GOT3 (cell line): ENCODE measurements around the gene CDKN1B.

ENCODE experiments used
- DNase-seq: peaks from one replicate; lab custom pipeline; 2025; ENCODE audit warnings: mixed read lengths; lab: John Stamatoyannopoulos, UW

CDKN1B gene

DNA sequence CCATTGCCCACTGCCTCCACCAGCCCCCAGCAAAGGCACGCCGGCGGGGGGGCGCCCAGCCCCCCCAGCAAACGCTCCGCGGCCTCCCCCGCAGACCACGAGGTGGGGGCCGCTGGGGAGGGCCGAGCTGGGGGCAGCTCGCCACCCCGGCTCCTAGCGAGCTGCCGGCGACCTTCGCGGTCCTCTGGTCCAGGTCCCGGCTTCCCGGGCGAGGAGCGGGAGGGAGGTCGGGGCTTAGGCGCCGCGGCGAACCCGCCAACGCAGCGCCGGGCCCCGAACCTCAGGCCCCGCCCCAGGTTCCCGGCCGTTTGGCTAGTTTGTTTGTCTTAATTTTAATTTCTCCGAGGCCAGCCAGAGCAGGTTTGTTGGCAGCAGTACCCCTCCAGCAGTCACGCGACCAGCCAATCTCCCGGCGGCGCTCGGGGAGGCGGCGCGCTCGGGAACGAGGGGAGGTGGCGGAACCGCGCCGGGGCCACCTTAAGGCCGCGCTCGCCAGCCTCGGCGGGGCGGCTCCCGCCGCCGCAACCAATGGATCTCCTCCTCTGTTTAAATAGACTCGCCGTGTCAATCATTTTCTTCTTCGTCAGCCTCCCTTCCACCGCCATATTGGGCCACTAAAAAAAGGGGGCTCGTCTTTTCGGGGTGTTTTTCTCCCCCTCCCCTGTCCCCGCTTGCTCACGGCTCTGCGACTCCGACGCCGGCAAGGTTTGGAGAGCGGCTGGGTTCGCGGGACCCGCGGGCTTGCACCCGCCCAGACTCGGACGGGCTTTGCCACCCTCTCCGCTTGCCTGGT is at the start of gene CDKN1B:
TSS of gene CDKN1B (plus strand) at position 576 of the 793 bp plus-strand sequence. CDS start 472 bp downstream, outside the sequence.
- peak; percentile 78 for DNase-seq

DNA sequence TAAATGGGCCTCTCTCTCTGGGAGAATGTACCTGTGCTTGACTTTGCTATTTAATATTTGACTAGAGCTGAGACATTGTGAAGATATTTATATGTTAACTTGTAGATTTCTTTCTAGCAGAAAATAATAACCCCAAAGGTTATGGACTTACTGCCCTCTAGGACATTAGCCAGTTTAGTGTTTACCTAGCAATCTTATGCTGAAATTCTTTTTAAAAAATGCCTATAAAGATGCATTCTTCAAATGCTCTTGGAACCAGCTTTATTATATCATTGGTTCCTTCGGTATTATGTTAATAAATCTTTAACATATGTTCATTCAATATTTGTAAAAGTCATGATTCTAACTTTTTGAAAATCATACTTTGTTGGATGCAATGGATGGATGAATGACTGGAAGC is 49.2 kb upstream of the CDKN1B start:
- DNase-seq: no peak

DNA sequence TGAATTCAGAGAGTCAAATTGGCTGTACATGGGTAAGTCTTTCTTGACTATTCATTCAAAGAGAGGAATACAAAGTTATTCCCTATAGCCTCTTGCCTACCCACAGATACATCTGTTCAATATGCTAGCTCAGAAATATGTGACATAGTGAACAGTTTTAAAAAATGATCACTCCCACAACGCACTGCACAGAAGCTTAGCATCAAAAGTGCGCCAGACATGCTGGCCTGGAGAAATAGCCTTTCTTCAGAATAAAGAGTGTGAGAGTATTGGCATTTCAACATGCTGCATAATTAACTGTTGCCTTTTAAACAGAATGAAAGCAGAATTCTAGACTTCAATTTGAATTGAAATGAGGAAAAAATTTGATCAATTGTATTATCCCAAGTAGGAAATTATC is 48.1 kb upstream of the CDKN1B start:
- DNase-seq: no peak

DNA sequence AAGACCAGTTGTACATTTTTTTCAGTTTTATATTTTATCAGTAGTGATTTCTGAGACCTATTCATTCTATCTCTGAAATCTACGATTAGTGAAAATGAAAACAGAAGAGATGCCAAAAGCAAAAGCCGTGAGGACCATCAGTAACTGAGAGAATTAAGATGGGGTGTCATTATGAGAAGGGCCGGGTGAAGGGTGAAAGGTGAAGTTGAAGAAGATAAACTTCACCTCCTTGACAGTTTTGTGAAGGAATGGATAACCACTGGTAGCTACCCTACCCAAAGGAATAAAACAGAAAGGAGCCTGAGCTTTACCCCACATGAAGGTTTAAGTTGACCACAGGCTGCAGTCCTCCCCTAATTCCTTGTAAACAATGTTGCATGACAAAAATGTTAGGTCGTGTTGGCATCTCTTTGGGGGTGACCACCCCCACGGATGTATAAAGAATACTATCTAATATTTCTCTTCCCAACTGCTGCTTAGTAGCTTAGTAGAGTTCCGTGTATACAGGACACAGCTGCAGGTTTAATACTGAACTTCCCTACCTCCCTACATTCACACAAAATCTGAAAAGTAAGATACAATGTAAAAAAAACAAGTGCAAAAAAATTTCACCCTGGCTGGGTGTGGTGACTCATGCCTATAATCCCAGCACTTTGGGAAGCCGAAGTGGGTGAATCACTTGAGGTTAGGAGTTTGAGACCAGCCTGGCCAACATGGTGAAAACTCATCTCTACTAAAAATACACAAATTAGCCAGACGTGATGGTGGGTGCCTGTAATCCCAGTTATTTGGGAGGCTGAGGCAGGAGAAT is 45.1 kb upstream of the CDKN1B start:
- DNase-seq: no peak

DNA sequence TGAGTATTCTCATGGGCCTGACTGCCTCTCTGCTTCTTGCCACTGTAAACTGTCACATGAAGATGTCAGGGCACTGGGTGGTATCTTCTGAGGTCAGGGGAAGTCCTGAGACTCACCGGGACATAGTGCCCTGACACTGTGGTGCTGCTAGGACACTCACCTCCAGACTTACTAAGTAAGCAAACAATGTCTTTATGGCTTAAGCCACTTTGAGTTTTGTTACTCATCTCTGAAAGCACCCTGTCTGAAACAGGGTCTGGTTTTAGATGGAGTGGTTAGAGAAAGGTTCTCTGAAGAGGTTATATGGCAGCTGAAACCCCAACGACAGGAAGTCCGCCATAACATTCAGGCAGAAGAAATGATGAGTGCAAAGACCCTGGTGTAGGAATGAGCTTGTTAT is 43.9 kb upstream of the CDKN1B start:
- no peak for DNase-seq

DNA sequence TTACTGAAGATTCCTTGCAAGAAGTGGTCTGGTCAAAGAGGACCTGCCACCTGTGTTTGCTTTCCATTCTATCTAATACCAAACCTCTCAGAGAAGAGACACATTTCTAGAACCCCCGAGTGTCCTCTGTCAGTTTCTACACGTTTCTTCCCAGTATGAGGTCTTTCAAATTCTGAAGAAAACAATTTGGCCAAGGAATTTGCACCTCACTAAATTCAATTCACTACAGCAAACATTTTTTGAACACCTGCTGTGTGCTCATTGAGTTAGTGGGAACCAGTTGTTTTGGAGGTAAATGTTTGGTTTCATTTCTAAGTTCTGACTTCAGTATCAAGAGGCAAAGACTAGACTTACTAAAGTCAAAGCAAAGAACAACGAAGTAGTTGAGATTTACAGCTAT is 40.6 kb upstream of the CDKN1B start:
- no peak for DNase-seq

DNA sequence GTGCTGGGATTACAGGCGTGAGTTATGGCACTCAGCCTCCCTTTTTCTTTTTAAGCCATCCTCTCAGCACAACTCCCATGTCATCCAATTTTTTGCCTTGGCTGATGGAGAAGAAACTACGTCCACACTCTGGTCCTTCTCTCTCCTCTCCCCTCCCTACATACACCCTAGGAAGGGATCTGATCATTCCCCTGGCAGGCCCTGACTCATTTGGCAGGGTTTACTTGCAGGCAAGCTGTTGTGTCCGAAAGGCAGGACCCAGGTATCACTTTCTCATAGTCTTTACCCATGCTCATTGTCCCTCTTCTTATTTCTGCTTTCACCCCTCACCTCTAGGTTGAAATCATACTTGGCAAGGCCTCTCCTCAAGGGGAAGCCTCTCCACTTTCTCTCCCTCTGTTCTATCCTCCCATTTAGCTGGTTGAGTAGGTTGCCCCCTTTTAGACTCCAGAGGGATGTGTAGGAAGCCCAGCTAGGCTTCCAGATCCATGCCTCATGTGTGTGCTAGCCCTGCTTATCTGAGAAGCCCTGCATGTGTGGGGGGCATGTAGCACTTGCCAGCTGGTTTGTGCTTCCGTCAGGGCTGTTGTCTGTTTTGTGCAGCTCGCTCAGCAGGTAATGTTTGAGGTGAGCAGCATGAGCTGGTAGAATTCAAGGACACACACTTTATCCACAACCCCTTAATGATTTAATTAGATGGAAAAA is 36.0 kb upstream of the CDKN1B start:
- no peak for DNase-seq

DNA sequence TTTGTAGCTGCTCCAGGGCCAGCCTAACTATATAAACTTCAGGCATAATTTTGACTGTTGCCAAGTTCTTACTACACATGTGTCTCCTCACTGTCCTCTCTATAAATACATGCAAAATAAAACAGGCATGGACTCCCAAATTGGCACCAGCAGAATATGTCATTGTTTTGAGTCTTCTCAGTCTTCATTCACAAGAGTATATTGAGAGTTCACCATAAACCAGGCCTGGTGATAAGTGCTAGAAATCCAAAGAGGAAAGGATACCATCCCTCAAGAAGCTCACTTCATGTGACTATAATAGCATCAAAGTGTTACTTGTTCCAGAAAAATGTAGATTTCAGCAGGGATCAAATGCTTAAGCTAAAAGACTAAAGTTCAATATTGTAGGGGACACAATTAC is 34.9 kb upstream of the CDKN1B start:
- DNase-seq: no peak

DNA sequence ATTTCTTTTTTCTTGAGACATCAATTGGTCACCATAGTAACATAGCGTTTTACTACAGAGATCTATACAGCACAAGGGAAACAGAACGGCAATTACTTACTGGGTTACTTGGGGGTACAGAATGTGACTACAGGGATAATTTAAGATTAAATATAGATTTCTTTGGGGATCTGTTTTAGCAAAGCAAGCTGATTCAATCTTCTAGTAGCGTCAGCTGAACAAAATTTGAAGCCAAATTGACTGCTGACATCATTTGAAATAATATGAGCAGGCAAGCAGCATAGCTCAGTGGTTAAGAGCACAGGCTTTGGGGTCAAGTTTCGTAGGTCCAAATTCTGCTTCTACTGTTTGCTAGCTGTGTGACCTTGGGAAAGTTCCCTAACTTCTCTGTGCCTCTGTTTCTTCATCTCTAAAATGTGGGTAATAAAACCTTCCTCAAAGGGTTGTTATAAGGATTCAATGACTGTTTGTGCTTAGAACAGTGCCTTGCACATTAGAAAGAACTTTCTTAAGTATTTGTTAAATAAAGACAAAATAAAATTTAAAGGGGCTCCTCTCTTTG is 34.0 kb upstream of the CDKN1B start:
- DNase-seq: no peak

DNA sequence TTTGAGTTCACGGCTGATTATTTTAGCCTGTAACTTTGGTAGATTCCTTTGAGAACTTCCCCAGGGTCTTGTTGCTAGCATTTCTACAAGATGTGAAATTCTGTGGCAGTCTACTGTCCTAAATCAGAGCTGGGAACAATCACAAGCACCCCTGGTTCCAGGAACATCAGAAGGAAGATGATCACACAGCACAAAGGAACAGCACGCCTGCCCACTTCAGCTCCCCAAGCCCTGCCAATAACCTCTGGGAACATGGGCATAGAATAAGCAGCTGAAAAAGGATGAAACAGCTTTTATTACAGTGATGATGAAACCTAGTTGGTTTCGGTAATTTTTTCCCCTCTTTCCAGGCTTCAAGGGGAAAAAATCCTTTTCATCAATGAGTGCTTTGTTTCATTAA is 33.4 kb upstream of the CDKN1B start:
- DNase-seq: no peak

DNA sequence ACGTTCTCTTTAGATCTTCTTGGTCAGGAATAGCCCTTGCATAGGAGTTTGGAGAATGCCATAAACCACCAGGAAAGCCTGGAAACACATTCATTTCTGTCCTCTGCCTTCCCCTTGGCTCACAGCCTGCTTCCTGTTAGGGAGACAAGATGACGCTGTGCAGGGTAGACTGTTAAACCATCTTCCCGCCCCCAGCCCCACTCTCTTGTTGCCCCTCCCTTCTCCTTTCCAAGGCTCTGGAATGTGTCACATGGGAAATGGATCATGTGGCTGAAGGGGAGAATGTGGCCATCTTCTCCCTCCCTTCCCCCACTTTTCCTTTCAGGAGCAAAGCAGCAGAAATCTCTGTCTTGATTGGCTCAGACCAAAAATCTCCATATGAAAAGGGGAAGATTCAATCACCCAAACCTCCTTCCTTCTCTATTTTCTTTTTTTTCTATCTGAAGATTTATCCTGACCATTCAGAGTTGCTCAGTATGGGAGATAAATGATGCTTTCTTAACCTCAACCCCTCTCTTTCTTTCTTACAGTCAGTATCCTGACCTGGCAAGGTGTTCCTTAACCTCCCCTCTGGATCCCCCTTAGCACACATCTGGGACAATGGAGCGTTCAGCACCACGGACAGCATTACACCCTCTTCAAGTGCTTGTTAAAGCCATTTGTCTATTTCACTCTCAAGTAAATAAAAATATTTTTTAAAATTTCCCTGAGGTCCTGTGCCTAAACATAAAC is 32.6 kb upstream of the CDKN1B start:
- DNase-seq: no peak

DNA sequence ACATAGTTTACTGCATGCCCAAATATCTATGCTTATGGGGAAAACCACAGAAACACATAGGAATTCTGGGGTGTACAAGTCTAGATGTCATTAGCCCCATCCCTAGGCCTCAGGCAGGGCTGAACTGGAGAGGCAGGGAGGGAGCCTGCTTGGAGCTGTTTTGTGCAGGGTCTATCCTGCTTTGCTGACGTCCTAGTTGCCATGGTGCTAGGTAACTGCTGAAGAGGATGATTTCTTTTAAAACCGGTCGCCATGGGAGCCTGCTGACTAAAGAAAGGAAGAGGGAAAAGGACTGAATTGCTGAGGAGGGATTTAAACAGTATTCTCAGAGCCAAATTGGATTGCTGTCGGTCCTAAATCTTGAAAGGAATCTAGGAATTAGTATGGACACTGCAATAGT is 31.9 kb upstream of the CDKN1B start:
- no peak for DNase-seq

DNA sequence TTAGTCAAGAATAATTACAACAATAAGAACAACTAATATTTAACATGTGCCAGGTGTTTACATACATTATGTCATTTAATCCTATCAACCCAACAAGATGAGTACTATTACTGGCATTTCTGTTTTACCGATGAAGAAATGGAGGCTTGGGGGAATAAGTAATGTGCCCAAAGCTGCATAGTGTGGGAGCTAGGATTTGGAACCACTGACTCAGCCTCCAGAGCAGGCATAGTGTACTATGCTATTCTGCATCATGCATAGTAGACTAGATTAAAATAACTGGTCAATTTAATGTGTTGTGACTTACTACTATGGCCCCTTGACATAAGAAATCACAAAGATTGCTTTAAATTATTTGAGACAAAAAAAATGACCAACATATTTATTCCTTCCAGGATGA is 30.7 kb upstream of the CDKN1B start:
- no peak for DNase-seq

DNA sequence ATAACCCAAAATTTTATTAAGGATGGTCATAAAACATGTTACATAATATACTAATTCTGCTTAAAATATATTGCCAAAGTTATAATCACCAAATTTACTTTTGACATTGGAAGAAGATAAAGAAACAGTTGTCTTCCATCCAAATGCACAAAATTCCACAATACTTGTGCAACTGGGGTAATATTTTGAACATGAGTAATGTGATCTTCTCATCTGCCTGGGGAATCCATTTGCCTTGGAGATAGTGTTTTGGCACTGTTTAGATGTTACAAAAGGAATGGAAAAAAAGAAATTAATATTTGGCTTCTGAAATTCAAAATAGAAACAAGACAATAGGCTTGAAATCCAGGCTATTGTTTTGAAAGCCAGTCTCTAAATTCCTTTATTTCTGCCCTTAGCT is 30.2 kb upstream of the CDKN1B start:
- DNase-seq: no peak

DNA sequence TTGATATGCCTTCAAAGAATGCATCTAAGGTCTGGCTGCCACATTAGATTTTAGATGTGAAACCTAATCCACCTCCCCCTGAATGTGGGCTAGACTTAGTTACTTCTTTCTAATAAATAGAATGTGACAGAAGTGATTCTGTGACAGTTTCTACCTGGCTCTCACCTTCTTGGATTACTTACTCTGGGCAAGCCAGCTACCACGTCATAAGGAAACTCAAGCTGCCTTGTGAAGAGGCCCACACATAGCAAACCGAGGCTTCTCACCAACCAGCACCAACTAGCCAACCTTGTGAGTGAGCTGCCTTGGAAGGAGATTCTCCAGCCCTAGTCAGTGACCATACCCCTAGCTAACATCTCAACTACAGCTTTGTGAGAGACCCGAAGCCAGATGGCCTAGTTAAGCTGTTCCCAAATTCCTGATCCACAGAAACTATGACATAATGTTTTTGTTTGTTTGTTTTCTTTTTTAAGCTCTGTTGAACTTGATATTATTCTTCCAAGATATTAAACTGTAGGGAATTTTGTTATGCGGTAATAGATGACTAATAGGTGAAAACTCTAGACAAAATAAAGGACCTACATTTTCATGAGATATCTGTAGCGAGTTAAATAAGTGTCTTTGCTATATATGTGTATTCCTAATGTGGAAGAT is 27.4 kb upstream of the CDKN1B start:
- DNase-seq: no peak

DNA sequence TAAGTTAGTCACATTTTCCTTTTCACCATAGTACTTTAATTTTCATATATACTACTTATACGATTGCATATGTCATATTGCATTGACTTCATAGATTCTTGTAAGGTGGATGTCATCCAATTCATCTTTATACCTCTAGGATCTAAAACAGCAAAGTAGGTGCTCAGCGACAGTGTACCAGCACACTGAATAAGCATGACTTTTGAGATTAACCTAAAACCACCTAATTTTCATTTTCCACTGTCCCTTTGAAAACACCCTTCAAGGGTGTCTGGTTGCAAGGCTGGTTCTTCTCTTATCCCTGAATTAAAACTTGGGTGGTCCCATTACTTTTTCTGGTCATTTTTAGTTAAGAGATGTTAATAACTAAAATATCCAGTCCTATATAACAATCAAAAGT is 25.6 kb upstream of the CDKN1B start:
- no peak for DNase-seq

DNA sequence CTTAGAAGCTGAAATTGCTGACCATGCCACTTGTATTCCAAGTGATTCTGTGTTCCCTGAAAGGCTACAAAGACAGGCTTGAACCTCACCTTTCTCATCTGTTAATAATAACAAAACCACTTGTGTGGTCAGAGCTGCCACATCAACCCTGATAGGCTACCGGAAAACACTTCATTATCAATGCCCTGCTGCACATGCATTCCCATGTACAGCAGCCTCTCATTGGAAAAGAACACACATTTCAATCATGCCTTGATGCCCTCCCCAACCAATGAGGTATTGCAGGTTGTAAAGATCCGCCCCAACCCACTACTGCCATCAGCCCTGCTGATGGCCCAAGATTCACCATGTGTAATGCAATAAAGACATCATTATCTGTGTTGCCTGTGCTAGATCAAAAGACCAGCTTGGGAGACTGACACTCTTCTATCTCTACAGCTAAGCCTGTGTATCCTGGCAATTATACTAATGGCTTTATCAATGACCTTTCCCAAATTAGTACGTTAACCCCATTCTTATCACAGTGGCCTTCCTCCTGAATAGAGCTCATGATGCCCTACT is 24.0 kb upstream of the CDKN1B start:
- no peak for DNase-seq

DNA sequence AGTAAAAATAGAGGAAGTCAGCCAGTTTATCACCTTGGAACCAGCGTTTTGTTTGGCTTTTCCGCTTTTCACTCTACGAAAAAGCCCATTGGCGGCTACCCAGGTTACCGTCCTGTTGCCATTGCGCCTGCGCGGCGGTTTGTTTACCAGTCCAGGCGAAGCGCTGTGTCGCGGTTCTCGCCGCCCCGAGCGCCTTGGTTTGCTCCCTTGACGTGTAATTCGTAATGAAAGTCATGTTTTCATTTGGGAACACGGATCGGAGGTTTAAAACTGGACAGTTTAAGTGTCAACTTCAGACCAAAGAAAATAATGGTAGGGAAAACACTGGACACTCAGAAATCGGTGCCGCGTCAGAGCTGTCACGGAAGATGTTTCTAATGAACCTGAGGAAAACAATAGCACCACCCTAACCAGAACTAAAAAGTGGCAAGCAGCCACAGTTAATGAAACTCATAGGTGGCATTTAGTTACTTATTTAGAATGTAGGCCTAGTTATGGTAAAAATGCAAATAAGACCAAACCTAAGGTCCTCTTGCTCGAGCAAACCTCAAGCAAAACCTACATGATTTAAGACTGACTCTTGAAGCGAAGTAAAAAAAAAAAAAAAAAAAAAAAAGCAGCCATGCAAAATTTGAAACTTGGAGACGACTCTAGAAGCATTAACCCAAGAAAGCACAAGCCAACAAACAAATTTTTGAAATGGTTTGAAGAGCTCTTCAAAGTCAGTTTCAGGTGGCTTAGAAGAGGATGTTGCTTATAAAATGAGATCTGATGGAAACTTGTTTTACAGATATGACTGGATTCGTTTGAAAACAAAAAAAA is 20.4 kb upstream of the CDKN1B start:
- DNase-seq: peak; percentile 56

DNA sequence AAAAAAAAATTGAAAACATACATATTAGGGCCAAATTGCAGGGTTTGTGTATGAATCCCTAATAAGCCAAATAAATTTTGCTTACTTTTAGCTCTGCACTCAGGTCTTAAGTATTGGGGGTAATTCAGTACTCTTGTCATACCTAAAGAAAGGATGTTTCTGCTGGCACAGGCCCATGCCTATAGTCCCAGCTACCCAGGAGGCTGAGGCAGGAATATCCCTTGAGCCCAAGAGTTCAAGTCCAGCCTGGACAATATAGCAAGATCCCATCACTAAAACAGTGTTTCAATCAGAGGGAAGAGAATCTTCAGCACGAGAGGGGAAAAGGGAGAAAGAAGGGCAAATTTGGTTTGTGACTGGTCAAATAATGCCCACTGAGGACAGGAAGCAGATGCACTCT is 17.8 kb upstream of the CDKN1B start:
- DNase-seq: no peak

DNA sequence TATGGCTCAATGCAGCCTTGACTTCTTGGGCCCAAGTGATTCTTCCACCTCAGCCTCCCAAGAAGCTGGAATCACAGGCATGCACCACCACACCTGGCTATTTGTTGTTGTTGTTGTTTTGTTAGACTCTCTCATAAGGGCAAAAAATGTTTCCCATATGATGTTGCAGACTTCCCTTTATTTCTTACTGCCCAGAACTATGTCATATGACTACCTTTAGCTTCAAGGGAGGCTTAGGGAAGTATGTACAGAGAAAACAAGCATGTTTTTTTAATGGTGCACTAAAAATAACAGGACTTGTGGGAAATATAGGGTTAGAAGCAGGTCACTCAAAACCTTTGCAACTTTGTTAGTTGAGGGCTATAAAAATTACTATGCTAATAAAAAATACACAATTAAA is 16.9 kb upstream of the CDKN1B start:
- no peak for DNase-seq
